Activated T-cell treated with anti-CD3 and anti-CD28 coated beads, Interleukin-2, amount 50 U/mL, for 24 hours (primary cell): ENCODE measurements around the gene PCDHGA4.
A peak's percentile ranks its signal among the peaks of the same experiment; 100 is the strongest.
"Not testable (repeated sequence)": the region's sequence is repeated elsewhere in the genome, so short reads cannot be mapped to it uniquely, and the experiment has no call there.

ENCODE experiments used
- DNase-seq: peaks from one replicate; pipeline ENCODE4 v3.0.0-alpha.2; 2020
- H3K27ac Mint-ChIP-seq: 2 replicates; pipeline ENCODE4 v1.8.0; 2020; ENCODE audit warnings: mild to moderate bottlenecking, mixed read lengths
- H3K27me3 Mint-ChIP-seq: 2 replicates; pipeline ENCODE4 v1.8.0; 2020; ENCODE audit warnings: mixed read lengths
- H3K36me3 Mint-ChIP-seq: 2 replicates; pipeline ENCODE4 v1.8.0; 2020; ENCODE audit warnings: low read depth, mixed read lengths
- H3K4me1 Mint-ChIP-seq: 2 replicates; pipeline ENCODE4 v1.8.0; 2020; ENCODE audit warnings: low read depth, mixed read lengths
- H3K4me3 Mint-ChIP-seq: 2 replicates; pipeline ENCODE4 v1.8.0; 2020; ENCODE audit warnings: mild to moderate bottlenecking, moderate library complexity, mixed read lengths
- H3K9me3 Mint-ChIP-seq: 2 replicates; pipeline ENCODE4 v1.8.0; 2020; ENCODE audit warnings: mixed read lengths

Gene PCDHGA4

GRCh38 chr5:141340781-141341354 is 14.0 kb upstream of the PCDHGA4 start:
- Mint-ChIP-seq H3K36me3 (peaks cover 24% of the 10 kb centered on the region), H3K27me3 (peaks cover 94% of the 10 kb centered on the region), H3K9me3 (peaks cover 74% of the 10 kb centered on the region)
- not testable (repeated sequence) for H3K4me3 Mint-ChIP-seq, H3K27ac Mint-ChIP-seq, H3K4me1 Mint-ChIP-seq, DNase-seq

- Mint-ChIP-seq H3K4me1 (peaks cover 4% of the 10 kb centered on the region), H3K27me3 (peaks cover 94% of the 10 kb centered on the region), H3K36me3 (peaks cover 24% of the 10 kb centered on the region), H3K27ac (no peak overlapping the region), H3K9me3 (peaks cover 66% of the 10 kb centered on the region), H3K4me3 (no peak overlapping the region)
- no peak for DNase-seq
Measured at GRCh38 chr5:141342773-141343172, 12.0 kb upstream of the PCDHGA4 start.

- Mint-ChIP-seq H3K27ac (no peak within 1 kb of the TSS), H3K9me3 (peaks cover 63% of the 10 kb centered on the region), H3K27me3 (peaks cover 92% of the 10 kb centered on the region), H3K4me3 (peak within 1 kb of the TSS; percentile 48), H3K4me1 (peaks cover 4% of the 10 kb centered on the region), H3K36me3 (peaks cover 23% of the 10 kb centered on the region)
- no peak for DNase-seq
Measured at GRCh38 chr5:141343242-141343952, 11.4 kb upstream of the PCDHGA4 start, which contains the start of gene PCDHGA3. Gene PCDHGA3 (plus strand): TSS chr5:141343829. CDS start chr5:141344034, 205 bp downstream.

- peaks cover 4% of the 10 kb centered on the region for H3K4me1 Mint-ChIP-seq
- no peak overlapping the region for H3K27ac Mint-ChIP-seq
- no peak for DNase-seq
- H3K4me3 Mint-ChIP-seq = peak overlapping the region; percentile 48
- H3K9me3 Mint-ChIP-seq = peaks cover 63% of the 10 kb centered on the region
- H3K36me3 Mint-ChIP-seq = peaks cover 20% of the 10 kb centered on the region
- H3K27me3 Mint-ChIP-seq = peaks cover 92% of the 10 kb centered on the region
Measured at GRCh38 chr5:141343953-141344463, 10.8 kb upstream of the PCDHGA4 start.

GRCh38 chr5:141345327-141345726 is 9.5 kb upstream of the PCDHGA4 start:
- H3K4me3 Mint-ChIP-seq = no peak overlapping the region
- H3K9me3 Mint-ChIP-seq = peaks cover 58% of the 10 kb centered on the region
- DNase-seq = no peak
- no peak overlapping the region for H3K27ac Mint-ChIP-seq
- H3K36me3 Mint-ChIP-seq = peaks cover 15% of the 10 kb centered on the region
- H3K4me1 Mint-ChIP-seq = peaks cover 4% of the 10 kb centered on the region
- peaks cover 89% of the 10 kb centered on the region for H3K27me3 Mint-ChIP-seq

- H3K27me3 Mint-ChIP-seq = peaks cover 91% of the 10 kb centered on the region
- not testable (repeated sequence) for H3K27ac Mint-ChIP-seq, DNase-seq, H3K4me3 Mint-ChIP-seq, H3K4me1 Mint-ChIP-seq
- peaks cover 62% of the 10 kb centered on the region for H3K9me3 Mint-ChIP-seq
- H3K36me3 Mint-ChIP-seq = peaks cover 14% of the 10 kb centered on the region
Measured at GRCh38 chr5:141346017-141346416, 8.8 kb upstream of the PCDHGA4 start.

GRCh38 chr5:141349917-141350619 is 4.8 kb upstream of the PCDHGA4 start, which contains the start of gene PCDHGB1:
Gene PCDHGB1 (plus strand): TSS chr5:141350099. CDS start chr5:141350261, 162 bp downstream.
- Mint-ChIP-seq H3K27me3 (peaks cover 89% of the 10 kb centered on the region), H3K27ac (no peak within 1 kb of the TSS), H3K4me1 (no peaks in the 10 kb centered on the region), H3K36me3 (peaks cover 8% of the 10 kb centered on the region), H3K9me3 (peaks cover 38% of the 10 kb centered on the region), H3K4me3 (peak within 1 kb of the TSS; percentile 47)
- DNase-seq = no peak

GRCh38 chr5:141351591-141351990 is 3.2 kb upstream of the PCDHGA4 start:
- peaks cover 46% of the 10 kb centered on the region for H3K9me3 Mint-ChIP-seq
- peaks cover 7% of the 10 kb centered on the region for H3K36me3 Mint-ChIP-seq
- peaks cover 92% of the 10 kb centered on the region for H3K27me3 Mint-ChIP-seq
- no peak overlapping the region for H3K4me3 Mint-ChIP-seq
- H3K4me1 Mint-ChIP-seq = no peaks in the 10 kb centered on the region
- H3K27ac Mint-ChIP-seq = no peak overlapping the region
- DNase-seq = no peak

- no peak for DNase-seq
- H3K9me3 Mint-ChIP-seq = peaks cover 36% of the 10 kb centered on the region
- peaks cover 10% of the 10 kb centered on the region for H3K36me3 Mint-ChIP-seq
- peaks cover 93% of the 10 kb centered on the region for H3K27me3 Mint-ChIP-seq
- peaks cover 2% of the 10 kb centered on the region for H3K4me1 Mint-ChIP-seq
- no peak overlapping the region for H3K4me3 Mint-ChIP-seq
- no peak overlapping the region for H3K27ac Mint-ChIP-seq
Measured at GRCh38 chr5:141355641-141356040, 820 bp downstream of the PCDHGA4 start.

- Mint-ChIP-seq H3K27me3 (peaks cover 93% of the 10 kb centered on the region), H3K36me3 (peaks cover 14% of the 10 kb centered on the region), H3K4me3 (no peak overlapping the region), H3K9me3 (peaks cover 37% of the 10 kb centered on the region), H3K4me1 (peaks cover 2% of the 10 kb centered on the region), H3K27ac (no peak overlapping the region)
- no peak for DNase-seq
Measured at GRCh38 chr5:141356133-141356532, 1.3 kb downstream of the PCDHGA4 start.

GRCh38 chr5:141356950-141357349 is 2.1 kb downstream of the PCDHGA4 start:
- Mint-ChIP-seq H3K27me3 (peaks cover 91% of the 10 kb centered on the region), H3K9me3 (peaks cover 41% of the 10 kb centered on the region)

GRCh38 chr5:141359790-141360426 is 5.1 kb downstream of the PCDHGA4 start, which contains the start of gene PCDHGB2:
Gene PCDHGB2 (plus strand): TSS chr5:141359994. CDS start chr5:141360136, 142 bp downstream.
- H3K9me3 Mint-ChIP-seq = peaks cover 59% of the 10 kb centered on the region
- peak within 1 kb of the TSS; percentile 50 for H3K4me3 Mint-ChIP-seq
- no peak for DNase-seq
- H3K27ac Mint-ChIP-seq = no peak within 1 kb of the TSS
- H3K27me3 Mint-ChIP-seq = peaks cover 93% of the 10 kb centered on the region
- peaks cover 27% of the 10 kb centered on the region for H3K36me3 Mint-ChIP-seq
- H3K4me1 Mint-ChIP-seq = peaks cover 2% of the 10 kb centered on the region

More at GRCh38 chr5:141356950-141357349, 2.1 kb downstream of the PCDHGA4 start:
- Mint-ChIP-seq H3K4me1 (peaks cover 2% of the 10 kb centered on the region), H3K4me3 (no peak overlapping the region), H3K36me3 (peaks cover 17% of the 10 kb centered on the region), H3K27ac (no peak overlapping the region)
- DNase-seq = no peak

GRCh38 chr5:141360685-141361084 is 5.9 kb downstream of the PCDHGA4 start:
- Mint-ChIP-seq H3K27me3 (peaks cover 93% of the 10 kb centered on the region), H3K4me1 (peaks cover 2% of the 10 kb centered on the region), H3K36me3 (peaks cover 31% of the 10 kb centered on the region), H3K27ac (no peak overlapping the region), H3K9me3 (peaks cover 61% of the 10 kb centered on the region), H3K4me3 (no peak overlapping the region)
- no peak for DNase-seq

GRCh38 chr5:141362719-141363118 is 7.9 kb downstream of the PCDHGA4 start:
- DNase-seq = no peak
- peaks cover 31% of the 10 kb centered on the region for H3K36me3 Mint-ChIP-seq
- H3K4me3 Mint-ChIP-seq = no peak overlapping the region
- peaks cover 56% of the 10 kb centered on the region for H3K9me3 Mint-ChIP-seq
- H3K27ac Mint-ChIP-seq = no peak overlapping the region
- peaks cover 2% of the 10 kb centered on the region for H3K4me1 Mint-ChIP-seq
- H3K27me3 Mint-ChIP-seq = peaks cover 89% of the 10 kb centered on the region
